Measurements from ENCODE around the gene RETN.

DNA sequence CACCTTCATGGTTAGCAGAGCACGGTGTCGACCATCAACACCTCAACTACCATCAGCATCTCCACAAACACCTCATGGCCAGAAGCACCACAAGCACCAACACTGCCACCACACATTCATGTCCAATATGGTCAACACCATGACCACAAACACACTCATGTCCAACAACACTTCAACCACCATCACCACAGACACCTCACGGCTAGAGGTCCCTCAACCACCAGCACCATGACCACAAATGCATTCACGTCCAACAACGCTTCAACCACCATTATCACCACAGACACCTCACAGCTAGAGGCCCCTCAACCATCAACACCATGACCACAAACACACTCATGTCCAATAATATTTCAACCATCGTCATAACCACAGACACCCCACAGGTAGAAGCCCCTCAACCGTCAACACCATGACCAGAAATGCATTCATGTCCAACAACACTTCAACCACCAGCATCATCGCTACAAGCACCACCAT lies 22.0 kb downstream of the RETN start:
- TF ChIP-seq, protein P1, sequence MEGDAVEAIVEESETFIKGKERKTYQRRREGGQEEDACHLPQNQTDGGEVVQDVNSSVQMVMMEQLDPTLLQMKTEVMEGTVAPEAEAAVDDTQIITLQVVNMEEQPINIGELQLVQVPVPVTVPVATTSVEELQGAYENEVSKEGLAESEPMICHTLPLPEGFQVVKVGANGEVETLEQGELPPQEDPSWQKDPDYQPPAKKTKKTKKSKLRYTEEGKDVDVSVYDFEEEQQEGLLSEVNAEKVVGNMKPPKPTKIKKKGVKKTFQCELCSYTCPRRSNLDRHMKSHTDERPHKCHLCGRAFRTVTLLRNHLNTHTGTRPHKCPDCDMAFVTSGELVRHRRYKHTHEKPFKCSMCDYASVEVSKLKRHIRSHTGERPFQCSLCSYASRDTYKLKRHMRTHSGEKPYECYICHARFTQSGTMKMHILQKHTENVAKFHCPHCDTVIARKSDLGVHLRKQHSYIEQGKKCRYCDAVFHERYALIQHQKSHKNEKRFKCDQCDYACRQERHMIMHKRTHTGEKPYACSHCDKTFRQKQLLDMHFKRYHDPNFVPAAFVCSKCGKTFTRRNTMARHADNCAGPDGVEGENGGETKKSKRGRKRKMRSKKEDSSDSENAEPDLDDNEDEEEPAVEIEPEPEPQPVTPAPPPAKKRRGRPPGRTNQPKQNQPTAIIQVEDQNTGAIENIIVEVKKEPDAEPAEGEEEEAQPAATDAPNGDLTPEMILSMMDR (conservative IDR thresholded peaks at IDR 0.05; ENCODE audit: low read length) = no peak
- no peak for TF ChIP-seq EZH2phosphoT487 (IDR thresholded peaks at IDR 0.05; ENCODE audit: borderline replicate concordance, low read depth, low read length)

All from OCI-LY7 (cell line).